Measurements from ENCODE around the gene TMIGD1.

The TMIGD1 gene

DNA sequence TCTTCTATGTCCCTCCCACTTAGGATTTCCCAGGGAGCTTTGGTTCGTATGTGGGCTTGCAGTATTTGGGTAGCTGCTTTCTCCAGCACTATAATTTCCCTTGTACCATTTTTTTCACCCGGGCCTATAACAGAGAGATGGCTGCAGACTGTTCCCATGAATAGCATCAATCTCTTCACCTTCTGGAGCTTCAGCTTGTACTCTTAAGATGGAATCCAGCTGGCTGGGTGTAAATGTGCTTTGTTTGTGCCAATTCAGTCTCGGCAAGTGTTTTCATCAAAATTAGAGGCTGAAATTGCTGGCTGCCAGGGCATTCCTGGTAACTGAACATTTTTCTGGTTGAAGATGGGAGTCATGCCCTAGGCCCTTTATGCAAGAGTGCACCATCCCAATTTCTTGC lies 32.7 kb upstream of the TMIGD1 start:
- no peak for TF ChIP-seq L3MBTL2 (conservative IDR thresholded peaks at IDR 0.05)
- no peak for TF ChIP-seq LEF1 (IDR thresholded peaks at IDR 0.05; ENCODE audit: borderline replicate concordance)
- no peak for TF ChIP-seq HDGF (IDR thresholded peaks at IDR 0.05; ENCODE audit: borderline replicate concordance)
- no peak for TF ChIP-seq SP1 (IDR thresholded peaks at IDR 0.05)
- no peak for TF ChIP-seq ARNT (IDR thresholded peaks at IDR 0.05)
- TF ChIP-seq, protein P1, sequence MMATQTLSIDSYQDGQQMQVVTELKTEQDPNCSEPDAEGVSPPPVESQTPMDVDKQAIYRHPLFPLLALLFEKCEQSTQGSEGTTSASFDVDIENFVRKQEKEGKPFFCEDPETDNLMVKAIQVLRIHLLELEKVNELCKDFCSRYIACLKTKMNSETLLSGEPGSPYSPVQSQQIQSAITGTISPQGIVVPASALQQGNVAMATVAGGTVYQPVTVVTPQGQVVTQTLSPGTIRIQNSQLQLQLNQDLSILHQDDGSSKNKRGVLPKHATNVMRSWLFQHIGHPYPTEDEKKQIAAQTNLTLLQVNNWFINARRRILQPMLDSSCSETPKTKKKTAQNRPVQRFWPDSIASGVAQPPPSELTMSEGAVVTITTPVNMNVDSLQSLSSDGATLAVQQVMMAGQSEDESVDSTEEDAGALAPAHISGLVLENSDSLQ (IDR thresholded peaks at IDR 0.05): no peak
- TF ChIP-seq CTBP1 (IDR thresholded peaks at IDR 0.05; ENCODE audit: borderline replicate concordance): no peak
- no peak for TF ChIP-seq NFRKB (IDR thresholded peaks at IDR 0.05)
- no peak for TF ChIP-seq ZNF384 (IDR thresholded peaks at IDR 0.05)
- TF ChIP-seq BHLHE40 (IDR thresholded peaks at IDR 0.05; ENCODE audit: borderline replicate concordance): no peak
- TF ChIP-seq SUZ12 (IDR thresholded peaks at IDR 0.05): no peak
- no peak for TF ChIP-seq FOXM1 (IDR thresholded peaks at IDR 0.05; ENCODE audit: borderline replicate concordance)
- no peak for TF ChIP-seq FOXK2 (IDR thresholded peaks at IDR 0.05)
- no peak for TF ChIP-seq FOXA1 (IDR thresholded peaks at IDR 0.05)
- TF ChIP-seq ELF4 (IDR thresholded peaks at IDR 0.05): no peak
- TF ChIP-seq TARDBP (IDR thresholded peaks at IDR 0.05): no peak
- CTCF ChIA-PET: interaction anchor here (1.0 kb wide), 1 partner anchor 26 kb away, joined by 5 read pairs; no protein-coding TSS in a partner anchor
- DNase-seq (ENCODE audit: extremely low spot score): no peak
- POLR2A ChIA-PET: interaction anchor here (0.8 kb wide), 1 partner anchor 21 kb away, joined by 3 read pairs; no protein-coding TSS in a partner anchor

DNA sequence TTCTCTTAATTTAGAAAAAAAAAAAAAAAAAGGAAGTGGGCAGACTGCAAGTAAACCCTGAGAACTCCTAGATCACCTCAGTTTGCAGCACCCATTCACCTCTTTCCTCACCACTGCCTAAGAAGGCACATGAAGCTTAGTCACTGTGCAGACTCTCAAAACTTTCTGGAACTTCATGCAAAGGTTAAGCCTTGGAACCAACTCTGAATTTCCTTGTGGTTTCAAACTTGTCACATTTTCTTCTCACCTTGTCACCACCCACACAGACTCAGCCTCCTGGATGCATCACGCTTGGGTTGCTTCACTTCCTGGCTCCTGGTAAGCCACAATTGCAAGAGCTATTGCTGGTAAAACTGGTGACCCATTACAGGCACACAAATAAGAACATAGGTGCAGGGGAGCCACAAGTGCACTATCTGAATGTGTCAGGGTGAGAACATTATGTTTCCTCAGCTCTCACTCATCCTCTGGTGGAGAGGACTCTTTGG lies 29.9 kb upstream of the TMIGD1 start:
- TF ChIP-seq LEF1 (IDR thresholded peaks at IDR 0.05; ENCODE audit: borderline replicate concordance): no peak
- TF ChIP-seq FOXA1 (IDR thresholded peaks at IDR 0.05): no peak
- no peak for TF ChIP-seq SUZ12 (IDR thresholded peaks at IDR 0.05)
- TF ChIP-seq ZNF384 (IDR thresholded peaks at IDR 0.05): no peak
- no peak for TF ChIP-seq SP1 (IDR thresholded peaks at IDR 0.05)
- TF ChIP-seq TARDBP (IDR thresholded peaks at IDR 0.05): no peak
- no peak for TF ChIP-seq ELF4 (IDR thresholded peaks at IDR 0.05)
- no peak for TF ChIP-seq ARNT (IDR thresholded peaks at IDR 0.05)
- no peak for TF ChIP-seq FOXK2 (IDR thresholded peaks at IDR 0.05)
- TF ChIP-seq L3MBTL2 (conservative IDR thresholded peaks at IDR 0.05): no peak
- ChIA-PET CTCF (no interaction called here), POLR2A (no interaction called here)
- DNase-seq (ENCODE audit: extremely low spot score): no peak

DNA sequence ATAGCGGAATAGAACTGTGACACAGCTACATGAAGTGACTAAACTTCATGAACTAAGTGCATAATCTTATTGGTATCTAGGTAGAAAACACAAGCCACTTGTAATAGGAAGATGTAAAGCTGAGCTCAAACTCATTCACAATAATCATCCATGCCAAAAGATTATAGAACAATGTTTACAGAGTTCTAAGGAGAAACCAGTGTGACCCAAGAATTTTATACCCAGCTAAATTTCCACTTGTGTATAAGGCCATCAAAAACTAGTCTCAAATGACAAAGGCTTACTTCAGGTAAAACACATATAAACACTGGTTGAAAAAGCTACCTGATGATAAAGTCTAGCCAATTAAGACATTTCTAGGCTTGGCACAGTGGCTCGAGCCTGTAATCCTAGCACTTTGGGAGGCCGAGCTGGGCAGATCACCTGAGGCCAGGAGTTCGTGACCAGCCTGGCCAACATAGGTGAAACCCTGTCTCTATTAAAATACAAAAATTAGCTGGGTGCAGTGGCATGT lies 28.0 kb upstream of the TMIGD1 start:
- ChIA-PET CTCF (no interaction called here), POLR2A (no interaction called here)
- DNase-seq (ENCODE audit: extremely low spot score): no peak
- TF ChIP-seq L3MBTL2 (conservative IDR thresholded peaks at IDR 0.05) (no peak), ELF4 (IDR thresholded peaks at IDR 0.05) (no peak), BHLHE40 (IDR thresholded peaks at IDR 0.05; ENCODE audit: borderline replicate concordance) (no peak), SUZ12 (IDR thresholded peaks at IDR 0.05) (no peak), FOXM1 (IDR thresholded peaks at IDR 0.05; ENCODE audit: borderline replicate concordance) (no peak), CTBP1 (IDR thresholded peaks at IDR 0.05; ENCODE audit: borderline replicate concordance) (no peak), ZNF384 (IDR thresholded peaks at IDR 0.05) (no peak), FOXK2 (IDR thresholded peaks at IDR 0.05) (no peak)
- TF ChIP-seq, protein P1 (IDR thresholded peaks at IDR 0.05): no peak

DNA sequence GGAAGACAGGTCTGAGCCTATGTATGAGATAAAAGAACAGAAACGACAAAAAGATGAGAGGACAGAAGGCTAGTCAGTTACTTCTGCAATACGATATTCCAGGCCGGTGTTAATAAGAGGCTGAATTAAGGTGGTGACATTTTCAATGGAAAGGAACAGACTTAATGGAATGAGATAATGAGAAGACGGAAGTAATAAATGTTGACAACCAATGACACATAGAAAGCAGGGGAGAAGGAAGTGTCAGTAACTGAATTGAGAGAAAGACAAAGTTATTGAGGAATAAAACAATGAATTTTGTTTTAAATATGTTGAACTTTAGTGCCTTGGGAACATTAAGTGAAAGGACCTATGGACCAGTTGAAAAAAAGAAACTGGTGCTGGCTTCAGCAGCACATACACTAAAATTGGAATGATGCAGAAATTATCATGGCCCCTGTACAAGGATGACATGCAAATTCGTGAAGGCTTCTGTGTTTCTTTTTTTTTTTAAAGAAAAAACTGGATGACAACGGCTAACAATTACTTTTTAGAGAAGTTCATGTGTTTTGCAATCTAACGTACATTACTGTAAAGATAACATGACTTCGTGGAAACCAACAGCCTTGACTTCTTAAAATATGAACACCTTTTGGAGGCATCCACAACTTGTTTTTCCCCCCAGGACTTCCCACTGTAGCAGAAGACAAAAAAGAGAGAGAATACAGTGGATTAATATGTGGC lies 26.4 kb upstream of the TMIGD1 start:
- POLR2A ChIA-PET: no interaction called here
- DNase-seq (ENCODE audit: extremely low spot score): no peak
- CTCF ChIA-PET: no interaction called here
- TF ChIP-seq BHLHE40 (IDR thresholded peaks at IDR 0.05; ENCODE audit: borderline replicate concordance) (no peak), L3MBTL2 (conservative IDR thresholded peaks at IDR 0.05) (no peak), FOXM1 (IDR thresholded peaks at IDR 0.05; ENCODE audit: borderline replicate concordance) (no peak), ARNT (IDR thresholded peaks at IDR 0.05) (no peak), TARDBP (IDR thresholded peaks at IDR 0.05) (no peak), FOXA1 (IDR thresholded peaks at IDR 0.05) (no peak), LEF1 (IDR thresholded peaks at IDR 0.05; ENCODE audit: borderline replicate concordance) (no peak), CTBP1 (IDR thresholded peaks at IDR 0.05; ENCODE audit: borderline replicate concordance) (no peak)

DNA sequence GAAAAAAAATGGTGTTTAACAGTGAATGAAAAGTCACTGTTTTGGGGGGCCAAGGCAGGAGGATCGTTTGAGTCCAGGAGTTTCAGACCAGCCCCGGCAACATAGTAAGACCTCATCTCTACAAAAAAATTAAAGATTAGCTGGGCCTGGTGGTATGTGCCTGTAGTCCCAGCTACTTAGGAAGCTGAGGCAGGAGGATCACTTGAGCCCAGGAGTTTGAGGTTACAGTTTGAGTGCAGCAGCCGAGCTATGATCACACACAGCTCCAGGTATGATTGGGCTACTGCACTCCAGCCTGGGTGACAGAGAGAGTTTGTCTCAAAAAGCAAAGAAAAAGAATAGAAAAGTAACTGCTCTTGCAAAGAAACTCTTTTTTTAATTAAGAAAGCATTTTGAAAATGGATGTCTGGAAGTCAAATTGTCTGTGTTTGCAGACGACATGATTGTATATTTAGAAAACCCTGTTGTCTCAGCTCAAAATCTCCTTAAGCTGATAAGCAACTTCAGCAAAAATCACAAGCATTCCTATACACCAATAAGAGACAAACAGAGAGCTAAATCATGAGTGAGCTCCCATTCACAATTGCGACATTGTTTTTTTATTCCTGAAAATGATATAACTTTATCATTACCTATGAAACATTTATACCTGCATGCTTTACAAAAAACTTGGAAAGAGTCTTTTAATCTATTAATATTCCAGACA lies 24.4 kb upstream of the TMIGD1 start:
- DNase-seq (ENCODE audit: extremely low spot score): no peak
- ChIA-PET CTCF (no interaction called here), POLR2A (no interaction called here)
- TF ChIP-seq CTBP1 (IDR thresholded peaks at IDR 0.05; ENCODE audit: borderline replicate concordance) (no peak), ARNT (IDR thresholded peaks at IDR 0.05) (no peak), FOXK2 (IDR thresholded peaks at IDR 0.05) (no peak), LEF1 (IDR thresholded peaks at IDR 0.05; ENCODE audit: borderline replicate concordance) (no peak), NFRKB (IDR thresholded peaks at IDR 0.05) (no peak), SP1 (IDR thresholded peaks at IDR 0.05) (no peak), TARDBP (IDR thresholded peaks at IDR 0.05) (no peak), FOXM1 (IDR thresholded peaks at IDR 0.05; ENCODE audit: borderline replicate concordance) (no peak), ZNF384 (IDR thresholded peaks at IDR 0.05) (no peak), L3MBTL2 (conservative IDR thresholded peaks at IDR 0.05) (no peak), SUZ12 (IDR thresholded peaks at IDR 0.05) (no peak), HDGF (IDR thresholded peaks at IDR 0.05; ENCODE audit: borderline replicate concordance) (no peak)
- TF ChIP-seq, protein P1 (IDR thresholded peaks at IDR 0.05): no peak
